Gastrocnemius medialis (tissue), 4 donors: ENCODE measurements around the gene TP73.

Source experiments
- POLR2A ChIP-seq, 2 donors: fragments of 450-650 bp; IDR thresholded peaks; one replicate each; pipeline ENCODE4 v1.6.1; 2017; ENCODE audit warnings: antibody characterized with exemption in 2 of 2, mild to moderate bottlenecking in 2 of 2, moderate library complexity in 2 of 2
- TF ChIP-seq, protein P1 (sequence below), 5 experiments: fragments of 450-650 bp in 3 of 5; fragments of 200-600 bp in 2 of 5; sonication (generic) in 2 of 5; IDR thresholded peaks in 4 of 5; conservative IDR thresholded peaks in 1 of 5; 1 replicate in 4 of 5; 2 replicates in 1 of 5; pipeline ENCODE4 v1.5.1; 2016 to 2019; ENCODE audit warnings: antibody characterized with exemption in 5 of 5, mild to moderate bottlenecking in 3 of 5, moderate library complexity in 3 of 5

DNA sequence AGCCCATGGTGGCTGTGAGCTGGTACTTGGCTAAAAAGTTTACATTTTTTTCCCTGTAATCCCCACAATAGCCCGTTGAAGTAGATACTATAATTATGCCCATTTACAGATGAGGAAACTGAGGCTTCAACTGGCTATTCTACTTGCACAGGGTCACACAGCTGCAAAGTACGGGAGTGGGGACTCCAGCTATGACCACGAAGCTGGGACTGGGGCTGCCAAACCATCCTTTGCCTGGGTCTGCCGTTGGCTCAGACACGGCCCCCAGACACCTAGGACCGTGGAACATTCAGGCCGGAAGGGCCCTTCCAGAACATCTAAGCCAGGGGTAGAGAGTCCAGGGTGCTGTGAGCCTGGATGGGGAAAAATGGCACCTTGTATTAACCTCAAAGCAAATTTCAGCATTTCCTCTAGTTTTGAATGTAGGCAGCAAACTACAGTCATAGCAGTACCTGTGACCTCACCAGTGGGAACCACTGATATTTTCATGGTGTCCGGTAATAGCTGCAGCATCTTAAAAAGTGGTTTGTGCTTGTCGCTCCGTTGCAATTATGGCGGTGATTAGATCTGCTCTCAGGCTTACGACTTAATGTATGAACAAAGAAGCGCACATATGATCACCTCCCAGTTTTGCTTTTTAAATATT is 4.3 kb downstream of the TP73 start:
- TF ChIP-seq POLR2A (IDR thresholded peaks at IDR 0.05) = no peak
- TF ChIP-seq, protein P1, sequence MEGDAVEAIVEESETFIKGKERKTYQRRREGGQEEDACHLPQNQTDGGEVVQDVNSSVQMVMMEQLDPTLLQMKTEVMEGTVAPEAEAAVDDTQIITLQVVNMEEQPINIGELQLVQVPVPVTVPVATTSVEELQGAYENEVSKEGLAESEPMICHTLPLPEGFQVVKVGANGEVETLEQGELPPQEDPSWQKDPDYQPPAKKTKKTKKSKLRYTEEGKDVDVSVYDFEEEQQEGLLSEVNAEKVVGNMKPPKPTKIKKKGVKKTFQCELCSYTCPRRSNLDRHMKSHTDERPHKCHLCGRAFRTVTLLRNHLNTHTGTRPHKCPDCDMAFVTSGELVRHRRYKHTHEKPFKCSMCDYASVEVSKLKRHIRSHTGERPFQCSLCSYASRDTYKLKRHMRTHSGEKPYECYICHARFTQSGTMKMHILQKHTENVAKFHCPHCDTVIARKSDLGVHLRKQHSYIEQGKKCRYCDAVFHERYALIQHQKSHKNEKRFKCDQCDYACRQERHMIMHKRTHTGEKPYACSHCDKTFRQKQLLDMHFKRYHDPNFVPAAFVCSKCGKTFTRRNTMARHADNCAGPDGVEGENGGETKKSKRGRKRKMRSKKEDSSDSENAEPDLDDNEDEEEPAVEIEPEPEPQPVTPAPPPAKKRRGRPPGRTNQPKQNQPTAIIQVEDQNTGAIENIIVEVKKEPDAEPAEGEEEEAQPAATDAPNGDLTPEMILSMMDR (IDR thresholded peaks at IDR 0.05 in 4 of 5, conservative IDR thresholded peaks at IDR 0.05 in 1 of 5) = no peak
